ENCODE measurements around the gene RNF103. TPM values are rescaled to one million over a fixed set of nuclear protein-coding genes. Genes with fewer than 3 reads are reported as not detected.

RNF103 gene
- total RNA-seq, 3 donors from 2014 or later: 35.4 to 60.3 (median 37.4) TPM

GRCh38 chr2:86608832-86609410 is 14.7 kb downstream of the RNF103 start:
- Histone ChIP-seq H3K27me3 (no peaks in the 10 kb centered on the region), H3K27ac (no peak overlapping the region), H3K4me3 (no peak overlapping the region), H3K36me3 (peaks cover 18% of the 10 kb centered on the region), H3K9me3 (no peaks in the 10 kb centered on the region), H3K4me1 (no peaks in the 10 kb centered on the region)
- no peak for DNase-seq (ENCODE audit: low spot score in 2 of 2)
- intact Hi-C loops (cut with DNase I; ENCODE audit: low total_unique reads): no loop called here
- TF ChIP-seq POLR2A (IDR thresholded peaks at IDR 0.05): no peak
- TF ChIP-seq POLR2AphosphoS5 (IDR thresholded peaks at IDR 0.05): no peak
- no peak for TF ChIP-seq CTCF (IDR thresholded peaks at IDR 0.05)

- Histone ChIP-seq H3K36me3 (peaks cover 19% of the 10 kb centered on the region), H3K27me3 (no peaks in the 10 kb centered on the region), H3K4me1 (no peaks in the 10 kb centered on the region), H3K27ac (no peak overlapping the region), H3K4me3 (no peak overlapping the region), H3K9me3 (no peaks in the 10 kb centered on the region)
- DNase-seq (ENCODE audit: low spot score in 2 of 2): no peak
- intact Hi-C loops (cut with DNase I; ENCODE audit: low total_unique reads): no loop called here
- TF ChIP-seq POLR2A (IDR thresholded peaks at IDR 0.05) (no peak), CTCF (IDR thresholded peaks at IDR 0.05) (no peak), POLR2AphosphoS5 (IDR thresholded peaks at IDR 0.05) (no peak)
Observed at GRCh38 chr2:86603905-86604304, 19.8 kb downstream of the RNF103 start.

GRCh38 chr2:86598966-86599365 is 24.7 kb downstream of the RNF103 start:
- no peak overlapping the region for H3K4me3 ChIP-seq
- no peak for DNase-seq (ENCODE audit: low spot score in 2 of 2)
- no peaks in the 10 kb centered on the region for H3K4me1 ChIP-seq
- no peak overlapping the region for H3K27ac ChIP-seq
- H3K27me3 ChIP-seq: no peaks in the 10 kb centered on the region
- H3K36me3 ChIP-seq: peaks cover 1% of the 10 kb centered on the region
- H3K9me3 ChIP-seq: no peaks in the 10 kb centered on the region
- TF ChIP-seq POLR2A (IDR thresholded peaks at IDR 0.05) (no peak), POLR2AphosphoS5 (IDR thresholded peaks at IDR 0.05) (no peak), CTCF (IDR thresholded peaks at IDR 0.05) (no peak)
- intact Hi-C loops (cut with DNase I; ENCODE audit: low total_unique reads): no loop called here

GRCh38 chr2:86596118-86596517 is 27.5 kb downstream of the RNF103 start:
- no peak for DNase-seq (ENCODE audit: low spot score in 2 of 2)
- no peak overlapping the region for H3K4me3 ChIP-seq
- H3K27me3 ChIP-seq: no peaks in the 10 kb centered on the region
- H3K27ac ChIP-seq: no peak overlapping the region
- H3K9me3 ChIP-seq: no peaks in the 10 kb centered on the region
- TF ChIP-seq POLR2AphosphoS5 (IDR thresholded peaks at IDR 0.05): no peak
- TF ChIP-seq CTCF (IDR thresholded peaks at IDR 0.05): no peak
- no peaks in the 10 kb centered on the region for H3K4me1 ChIP-seq
- intact Hi-C loops (cut with DNase I; ENCODE audit: low total_unique reads): no loop called here
- no peaks in the 10 kb centered on the region for H3K36me3 ChIP-seq

- H3K4me1 ChIP-seq: no peaks in the 10 kb centered on the region
- DNase-seq (ENCODE audit: low spot score in 2 of 2): no peak
Observed at GRCh38 chr2:86593266-86593665, 30.4 kb downstream of the RNF103 start.

More at GRCh38 chr2:86593266-86593665, 30.4 kb downstream of the RNF103 start:
- intact Hi-C loops (cut with DNase I; ENCODE audit: low total_unique reads): no loop called here
- TF ChIP-seq CTCF (IDR thresholded peaks at IDR 0.05) (no peak), POLR2A (IDR thresholded peaks at IDR 0.05) (no peak), POLR2AphosphoS5 (IDR thresholded peaks at IDR 0.05) (no peak)
- Histone ChIP-seq H3K9me3 (no peaks in the 10 kb centered on the region), H3K4me3 (no peak overlapping the region), H3K27ac (no peak overlapping the region), H3K36me3 (no peaks in the 10 kb centered on the region), H3K27me3 (no peaks in the 10 kb centered on the region)

Data from breast epithelium (tissue), 4 donors.